Breast epithelium (tissue), 4 donors: ENCODE data around the gene SPNS2. TPM values are rescaled to one million over a fixed set of nuclear protein-coding genes. Genes with fewer than 3 reads are reported as not detected.

ENCODE experiments used
- DNase-seq, 2 donors: peaks; one replicate each; pipeline ENCODE4 v3.0.0-alpha.2; 2019; ENCODE audit warnings: low spot score in 2 of 2
- H3K27ac ChIP-seq, 2 donors: fragments of 200-600 bp; sonication (generic) in 1 of 2; one replicate each; pipeline ENCODE4 v1.5.1; 2016 to 2019; ENCODE audit warnings: mild to moderate bottlenecking in 1 of 2
- H3K27me3 ChIP-seq, 2 donors: fragments of 200-600 bp; sonication (generic) in 1 of 2; one replicate each; pipeline versions ENCODE4 v1.5.1 to v1.6.0; 2017 to 2019; ENCODE audit warnings: control low read depth in 1 of 2, mild to moderate bottlenecking in 1 of 2
- H3K36me3 ChIP-seq: fragments of 200-600 bp; one replicate; pipeline ENCODE4 v1.5.1; 2019
- H3K4me1 ChIP-seq, 2 donors: fragments of 200-600 bp; sonication (generic); one replicate each; pipeline ENCODE4 v1.5.1; 2016 to 2019; ENCODE audit warnings: control low read depth in 1 of 2
- H3K4me3 ChIP-seq, 3 donors: fragments of 200-600 bp; sonication (generic); 1 replicate in 2 of 3; 2 replicates in 1 of 3; pipeline ENCODE4 v1.5.1; 2016 to 2019; ENCODE audit warnings: mild to moderate bottlenecking in 3 of 3, moderate library complexity in 2 of 3
- H3K9me3 ChIP-seq, 2 donors: fragments of 200-600 bp; sonication (generic) in 1 of 2; one replicate each; pipeline ENCODE4 v1.5.1; 2016 to 2019; ENCODE audit warnings: control low read depth in 1 of 2
- CTCF ChIP-seq, 3 donors: fragments of 450-650 bp; IDR thresholded peaks; one replicate each; pipeline ENCODE4 v1.5.1; 2016 to 2017; ENCODE audit warnings: antibody characterized with exemption in 3 of 3, mild to moderate bottlenecking in 3 of 3, moderate library complexity in 3 of 3
- POLR2A ChIP-seq: fragments of 450-650 bp; IDR thresholded peaks from one replicate; pipeline ENCODE4 v1.6.1; 2016; ENCODE audit warnings: antibody characterized with exemption, mild to moderate bottlenecking, moderate library complexity
- POLR2AphosphoS5 ChIP-seq, 3 donors: sonication (generic); formaldehyde crosslinking; IDR thresholded peaks; one replicate each; pipeline ENCODE4 v1.6.1; 2017; ENCODE audit warnings: antibody characterized with exemption in 3 of 3
- intact Hi-C: fragments of 100-400 bp; cut with DNase I; formaldehyde crosslinking; loops from one replicate; pipeline ENCODE4 v1.15.1; 2023; ENCODE audit warnings: low total_unique reads
- total RNA-seq, 3 donors: library from RNA; depleted of rRNA; stranded (reverse); fragments of >200 nt; gene quantifications; one replicate each; pipeline ENCODE4 v1.1.0, GENCODE V29; 2016

The SPNS2 gene
- total RNA-seq, 3 donors from 2014 or later, result 5.3 to 14.1 (median 11.5) TPM

- H3K9me3 ChIP-seq, result no peaks in the 10 kb centered on the region
- no peaks in the 10 kb centered on the region for H3K36me3 ChIP-seq
- H3K4me1 ChIP-seq, result peaks cover 8 to 10% of the 10 kb centered on the region in 2 donors
- intact Hi-C loops, result no loop called here
- H3K4me3 ChIP-seq, result no peak overlapping the region
- H3K27me3 ChIP-seq, result no peaks in the 10 kb centered on the region
- TF ChIP-seq CTCF (IDR thresholded peaks at IDR 0.05) (no peak), POLR2AphosphoS5 (IDR thresholded peaks at IDR 0.05) (no peak), POLR2A (no peak)
- peak overlapping the region in 1 of 2 donors; percentile 58 for H3K27ac ChIP-seq
- DNase-seq, result no peak
These were observed 32.4 kb downstream of the SPNS2 start for GRCh38 chr17:4530799-4531730.

GRCh38 chr17:4531988-4532736 lies 33.5 kb downstream of the SPNS2 start:
- TF ChIP-seq POLR2A (no peak), POLR2AphosphoS5 (IDR thresholded peaks at IDR 0.05) (no peak), CTCF (IDR thresholded peaks at IDR 0.05) (no peak)
- peaks cover 12% of the 10 kb centered on the region in 2 donors for H3K4me1 ChIP-seq
- no peak overlapping the region for H3K4me3 ChIP-seq
- H3K9me3 ChIP-seq, result no peaks in the 10 kb centered on the region
- no peak for DNase-seq
- no peaks in the 10 kb centered on the region for H3K36me3 ChIP-seq
- intact Hi-C loops, result no loop called here
- peak overlapping the region in 1 of 2 donors; percentile 58 for H3K27ac ChIP-seq
- no peaks in the 10 kb centered on the region for H3K27me3 ChIP-seq

- H3K27ac ChIP-seq, result peak overlapping the region in 1 of 2 donors; percentile 90
- TF ChIP-seq CTCF (IDR thresholded peaks at IDR 0.05) (no peak), POLR2A (no peak), POLR2AphosphoS5 (IDR thresholded peaks at IDR 0.05) (no peak)
- intact Hi-C loops, result no loop called here
These were observed 34.3 kb downstream of the SPNS2 start for GRCh38 chr17:4532860-4533522.

GRCh38 chr17:4533523-4534504 lies 35.1 kb downstream of the SPNS2 start:
- no peak for DNase-seq
- no peaks in the 10 kb centered on the region for H3K9me3 ChIP-seq
- peaks cover 24 to 27% of the 10 kb centered on the region in 2 donors for H3K4me1 ChIP-seq
- H3K4me3 ChIP-seq, result peak overlapping the region in 1 of 3 donors; percentile 19
- no peaks in the 10 kb centered on the region for H3K36me3 ChIP-seq
- H3K27me3 ChIP-seq, result no peaks in the 10 kb centered on the region
- no peak for TF ChIP-seq POLR2A
- TF ChIP-seq CTCF (IDR thresholded peaks at IDR 0.05), result no peak
- TF ChIP-seq POLR2AphosphoS5 (IDR thresholded peaks at IDR 0.05), result no peak
- intact Hi-C loops, result no loop called here
- peak overlapping the region; percentile 4 to 90 for H3K27ac ChIP-seq

More at GRCh38 chr17:4532860-4533522, 34.3 kb downstream of the SPNS2 start:
- no peaks in the 10 kb centered on the region for H3K27me3 ChIP-seq
- DNase-seq, result no peak
- H3K4me1 ChIP-seq, result peaks cover 20% of the 10 kb centered on the region in 2 donors
- no peaks in the 10 kb centered on the region for H3K9me3 ChIP-seq
- H3K4me3 ChIP-seq, result no peak overlapping the region
- H3K36me3 ChIP-seq, result no peaks in the 10 kb centered on the region
